BLaER1 (cell line): ENCODE results near the gene ARFGEF2.

Source experiments
- H3K27ac ChIP-seq: shearing (Covaris generic); formaldehyde crosslinking; 2 replicates; pipeline ENCODE4 v1.8.1; 2022
- H3K27me3 ChIP-seq: shearing (Covaris generic); formaldehyde crosslinking; 2 replicates; pipeline ENCODE4 v1.8.1; 2022
- H3K36me3 ChIP-seq: shearing (Covaris generic); formaldehyde crosslinking; 2 replicates; pipeline ENCODE4 v1.8.1; 2022
- H3K4me1 ChIP-seq: shearing (Covaris generic); formaldehyde crosslinking; 2 replicates; pipeline ENCODE4 v1.8.1; 2022
- H3K4me2 ChIP-seq: shearing (Covaris generic); formaldehyde crosslinking; 2 replicates; pipeline ENCODE4 v1.8.1; 2022
- H3K4me3 ChIP-seq: shearing (Covaris generic); formaldehyde crosslinking; 2 replicates; pipeline ENCODE4 v1.8.1; 2022
- H3K9ac ChIP-seq: shearing (Covaris generic); formaldehyde crosslinking; 2 replicates; pipeline ENCODE4 v1.8.1; 2022
- H3K9me3 ChIP-seq: shearing (Covaris generic); formaldehyde crosslinking; 2 replicates; pipeline ENCODE4 v1.8.1; 2022
- H4K20me1 ChIP-seq: shearing (Covaris generic); formaldehyde crosslinking; 2 replicates; pipeline ENCODE4 v1.8.1; 2022
- Cebpa-rat ChIP-seq: shearing (Covaris generic); IDR thresholded peaks from 2 replicates; pipeline ENCODE4 v1.8.1; 2022

Gene ARFGEF2

DNA sequence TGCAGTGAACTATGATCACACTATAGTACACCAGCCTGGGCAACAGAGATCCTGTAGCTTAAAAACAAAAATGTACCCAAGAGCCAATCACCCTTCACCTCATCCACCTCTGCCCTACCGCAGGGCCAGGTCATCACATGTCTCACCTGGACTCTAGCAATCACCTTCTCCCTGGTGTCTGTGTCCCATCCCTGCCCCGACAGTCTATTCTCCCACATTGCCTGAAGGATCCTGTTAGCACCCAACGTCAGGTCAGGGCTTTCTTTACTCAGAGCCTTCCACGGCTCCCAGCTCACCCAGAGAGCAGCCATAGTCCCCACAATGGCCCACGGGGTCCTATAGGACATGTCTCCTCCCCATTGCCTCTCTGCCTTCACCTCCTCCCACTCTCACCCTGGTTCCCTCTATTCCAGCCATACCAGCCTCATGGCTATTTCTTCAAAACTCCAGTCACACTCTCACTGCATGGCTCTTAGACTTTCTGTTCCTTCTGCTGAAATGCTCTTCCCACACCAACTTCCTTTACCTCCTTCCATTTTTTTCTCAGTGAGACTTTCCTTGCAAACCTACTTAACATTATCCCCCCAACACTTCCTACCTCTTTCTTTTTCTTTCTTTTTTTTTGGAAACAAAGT, 22.5 kb upstream of the ARFGEF2 start:
- peak overlapping the region; percentile 83 for H3K4me2 ChIP-seq
- no peaks in the 10 kb centered on the region for H3K9me3 ChIP-seq
- H3K36me3 ChIP-seq: no peaks in the 10 kb centered on the region
- no peak for TF ChIP-seq Cebpa-rat
- H3K27ac ChIP-seq: no peak overlapping the region
- H3K4me1 ChIP-seq: peaks cover 52% of the 10 kb centered on the region
- H3K9ac ChIP-seq: no peak overlapping the region
- no peaks in the 10 kb centered on the region for H4K20me1 ChIP-seq
- H3K27me3 ChIP-seq: no peaks in the 10 kb centered on the region
- H3K4me3 ChIP-seq: no peak overlapping the region

DNA sequence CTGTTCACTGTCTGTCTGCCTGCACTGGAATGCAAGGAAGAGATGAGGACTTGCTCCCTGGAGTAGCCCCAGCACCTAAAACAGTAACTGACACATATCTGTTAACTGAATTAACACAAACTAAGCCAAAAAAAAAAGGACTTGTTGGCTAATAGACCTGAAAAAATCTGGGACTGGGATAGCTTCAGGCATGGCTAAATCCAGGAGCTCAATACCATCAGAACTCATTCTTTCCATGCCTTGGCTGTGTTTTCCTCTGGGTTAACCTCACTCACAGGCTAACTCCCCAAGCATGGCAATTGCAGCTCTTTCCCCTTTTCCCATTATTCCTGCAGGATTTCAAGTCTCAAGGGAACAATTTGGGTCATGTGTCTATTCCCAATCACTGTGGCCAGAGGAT, 21.6 kb upstream of the ARFGEF2 start:
- Histone ChIP-seq H3K4me2 (no peak overlapping the region), H3K4me1 (peaks cover 60% of the 10 kb centered on the region), H3K9ac (no peak overlapping the region), H3K9me3 (no peaks in the 10 kb centered on the region), H3K27me3 (no peaks in the 10 kb centered on the region), H4K20me1 (no peaks in the 10 kb centered on the region), H3K4me3 (no peak overlapping the region), H3K27ac (no peak overlapping the region), H3K36me3 (no peaks in the 10 kb centered on the region)
- no peak for TF ChIP-seq Cebpa-rat

DNA sequence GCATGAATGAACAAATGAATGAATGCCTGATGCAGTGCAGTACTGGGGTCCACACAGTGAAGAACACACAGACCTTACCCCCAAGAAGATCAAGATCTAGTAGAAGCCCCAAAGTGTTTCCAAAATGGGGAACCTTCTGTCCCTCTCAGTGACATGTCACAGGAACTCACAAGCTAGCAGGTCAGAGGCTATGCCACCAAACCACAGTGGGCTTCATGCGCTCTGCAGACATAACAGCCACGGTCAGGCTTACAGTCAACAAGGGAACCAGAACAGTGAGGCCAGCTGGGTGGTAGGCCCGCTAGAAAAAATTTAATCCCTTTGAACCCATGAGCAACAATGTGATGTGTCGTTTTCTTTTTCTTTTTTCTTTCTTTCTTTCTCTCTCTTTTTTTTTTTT, 20.2 kb upstream of the ARFGEF2 start:
- H3K4me3 ChIP-seq: no peak overlapping the region

DNA sequence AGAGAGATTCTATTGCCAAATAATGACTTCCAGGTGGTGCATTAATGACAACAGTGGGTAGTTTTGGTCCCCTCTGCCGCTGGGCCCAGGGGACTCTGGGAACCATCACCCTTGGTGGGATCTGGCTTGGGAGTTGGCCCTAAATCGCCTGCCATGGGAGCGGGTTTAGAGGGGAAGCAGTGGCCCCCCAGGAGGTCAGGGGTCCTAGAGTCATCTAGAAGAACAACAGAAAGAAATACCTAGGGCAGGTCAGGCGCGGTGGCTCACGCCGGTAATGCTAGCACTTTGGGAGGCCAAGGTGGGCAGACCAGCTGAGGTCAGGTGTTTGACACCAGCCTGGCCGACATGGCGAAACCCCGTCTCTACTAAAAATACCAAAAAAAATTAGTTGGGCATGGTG, 17.8 kb upstream of the ARFGEF2 start:
- H3K36me3 ChIP-seq: no peaks in the 10 kb centered on the region
- no peaks in the 10 kb centered on the region for H3K27me3 ChIP-seq
- H3K4me1 ChIP-seq: peaks cover 52% of the 10 kb centered on the region
- H3K27ac ChIP-seq: no peak overlapping the region
- H3K4me3 ChIP-seq: no peak overlapping the region
- peaks cover 1% of the 10 kb centered on the region; the same call in 1 of the 2 replicates for H3K9me3 ChIP-seq
- H3K9ac ChIP-seq: no peak overlapping the region
- TF ChIP-seq Cebpa-rat: no peak
- H4K20me1 ChIP-seq: no peaks in the 10 kb centered on the region
- H3K4me2 ChIP-seq: peak overlapping the region; percentile 66; the same call in 1 of the 2 replicates

More for the DNA sequence above, 20.2 kb upstream of the ARFGEF2 start:
- Histone ChIP-seq H3K4me2 (no peak overlapping the region), H3K36me3 (no peaks in the 10 kb centered on the region), H3K27ac (no peak overlapping the region), H3K9ac (no peak overlapping the region), H4K20me1 (no peaks in the 10 kb centered on the region), H3K4me1 (peaks cover 69% of the 10 kb centered on the region), H3K9me3 (no peaks in the 10 kb centered on the region), H3K27me3 (no peaks in the 10 kb centered on the region)
- TF ChIP-seq Cebpa-rat: no peak

DNA sequence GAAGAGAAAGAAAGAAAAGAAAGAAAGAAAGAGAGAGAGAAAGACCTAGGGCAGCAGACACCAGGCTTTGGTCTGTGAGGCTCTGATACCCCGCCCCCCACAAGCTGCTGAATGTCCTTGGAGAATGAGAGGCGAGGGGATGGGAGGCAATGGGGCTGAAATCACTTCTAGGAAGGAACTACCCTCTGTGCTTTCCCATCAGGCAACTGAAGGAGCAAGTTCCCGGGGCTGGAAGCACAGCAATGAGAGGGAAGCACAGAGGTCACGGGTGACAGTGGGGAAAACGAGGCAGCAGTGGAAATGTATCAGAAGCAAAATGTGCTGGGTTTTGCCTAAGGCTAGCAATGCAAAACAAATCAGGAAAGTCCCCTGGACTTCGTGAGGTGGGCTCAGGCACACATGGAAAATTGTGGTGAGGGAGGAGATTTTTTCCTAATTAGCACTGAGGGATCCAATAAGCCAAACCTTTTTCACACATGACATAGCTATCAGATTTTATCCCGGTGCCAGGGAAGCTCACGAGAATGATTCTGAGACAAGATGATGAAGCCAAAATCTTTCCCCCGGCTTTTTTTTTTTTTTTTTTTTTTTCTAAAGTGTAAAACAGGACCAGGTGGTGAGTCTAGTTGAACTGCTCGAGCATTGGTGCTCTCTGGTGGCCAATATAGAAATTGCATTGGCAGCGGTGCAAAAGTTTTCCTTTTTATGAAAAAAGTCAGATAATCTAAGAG, 16.8 kb upstream of the ARFGEF2 start:
- Histone ChIP-seq H3K36me3 (no peaks in the 10 kb centered on the region), H3K4me2 (peak overlapping the region; percentile 66), H3K9ac (0 out of 2 replicates have a peak overlapping the region, but pooled peaks have one; percentile 16), H3K4me3 (no peak overlapping the region), H3K9me3 (peaks cover 11% of the 10 kb centered on the region), H3K4me1 (peaks cover 41% of the 10 kb centered on the region), H3K27ac (no peak overlapping the region), H3K27me3 (no peaks in the 10 kb centered on the region), H4K20me1 (no peaks in the 10 kb centered on the region)
- TF ChIP-seq Cebpa-rat: no peak

DNA sequence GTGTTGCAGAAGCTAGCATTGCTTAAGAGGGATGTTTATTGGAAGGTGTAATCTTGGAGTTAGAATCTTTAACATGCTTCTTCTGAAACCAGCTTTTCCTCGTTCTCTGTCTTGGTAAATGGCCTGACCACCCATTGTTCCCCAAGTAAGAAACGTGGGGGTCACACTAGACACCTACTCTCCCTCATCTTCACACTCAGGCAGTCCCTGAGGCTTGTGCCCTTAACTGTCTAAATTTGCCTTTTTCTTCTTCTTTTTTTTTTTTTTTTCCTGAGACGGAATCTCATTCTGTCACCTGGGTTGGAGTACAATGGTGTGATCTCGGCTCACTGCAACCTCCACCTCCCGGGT, 16.2 kb upstream of the ARFGEF2 start:
- H3K36me3 ChIP-seq: no peaks in the 10 kb centered on the region
- TF ChIP-seq Cebpa-rat: no peak
- H3K4me2 ChIP-seq: no peak overlapping the region
- no peaks in the 10 kb centered on the region for H3K27me3 ChIP-seq
- H3K4me1 ChIP-seq: peaks cover 41% of the 10 kb centered on the region
- no peaks in the 10 kb centered on the region for H4K20me1 ChIP-seq
- no peak overlapping the region for H3K27ac ChIP-seq
- H3K9ac ChIP-seq: no peak overlapping the region
- H3K9me3 ChIP-seq: peaks cover 17% of the 10 kb centered on the region
- no peak overlapping the region for H3K4me3 ChIP-seq

DNA sequence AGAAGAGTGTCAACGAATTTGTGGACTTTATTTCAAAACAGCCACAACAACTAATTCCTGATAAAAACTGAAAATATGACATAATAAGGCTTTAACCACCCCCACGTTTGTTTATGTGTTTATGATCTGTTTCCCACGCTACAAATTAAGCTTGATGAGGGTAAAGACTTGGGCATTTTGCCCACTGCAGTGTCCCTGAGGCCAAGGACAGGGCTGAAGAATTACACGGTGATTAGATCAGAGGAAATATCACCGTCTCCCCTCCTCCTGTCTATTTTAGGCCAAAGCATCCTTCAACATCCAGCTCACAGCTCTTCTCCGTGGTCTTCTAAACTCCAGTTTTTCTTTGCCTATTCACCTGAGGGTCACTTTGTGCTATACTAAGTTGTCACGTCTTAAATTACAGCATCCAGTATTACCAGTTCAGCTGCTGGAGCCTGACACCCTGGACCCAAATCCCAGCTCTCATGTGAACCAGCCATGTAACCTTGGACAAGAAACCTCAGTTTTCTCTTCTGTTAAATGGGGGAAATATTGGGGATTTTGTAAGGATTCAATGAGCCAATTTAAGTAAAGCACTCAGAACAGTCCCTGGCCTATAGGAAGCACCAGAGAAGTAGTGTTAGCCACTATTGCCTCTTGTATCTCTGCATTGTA, 15.2 kb upstream of the ARFGEF2 start:
- Histone ChIP-seq H4K20me1 (no peaks in the 10 kb centered on the region), H3K27me3 (no peaks in the 10 kb centered on the region)

DNA sequence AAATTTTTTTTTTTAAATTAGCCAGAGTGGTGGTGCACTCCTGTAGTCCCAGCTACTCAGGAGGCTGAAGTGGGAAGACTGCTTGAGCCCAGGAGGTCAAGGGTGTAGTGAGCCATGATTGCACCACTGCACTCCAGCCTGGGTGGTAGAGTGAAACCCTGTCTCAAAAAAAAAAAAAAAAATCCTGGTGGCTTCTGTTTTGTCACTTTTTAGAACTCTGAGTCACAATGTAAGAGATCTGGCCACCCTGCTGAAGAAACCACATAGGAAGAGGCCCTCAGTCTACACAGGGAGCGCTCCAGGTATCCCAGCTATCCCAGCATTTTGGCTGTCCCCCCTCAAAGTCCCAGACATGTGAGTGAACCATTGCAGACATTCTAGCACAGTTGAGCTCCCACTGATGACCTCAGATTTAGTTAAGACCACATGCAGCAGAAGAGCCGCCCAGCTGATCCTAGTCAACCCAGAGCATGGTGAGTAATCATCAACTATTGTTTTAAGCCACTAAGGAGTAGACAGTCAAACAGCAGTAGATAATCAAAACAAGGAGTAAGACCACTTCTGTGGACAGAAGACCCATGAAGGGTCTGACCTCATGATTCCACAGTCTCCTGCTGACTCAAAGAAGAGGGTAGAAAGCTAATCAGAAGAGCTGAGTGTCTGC, 12.7 kb upstream of the ARFGEF2 start:
- no peak overlapping the region for H3K4me3 ChIP-seq
- H3K4me1 ChIP-seq: peaks cover 57% of the 10 kb centered on the region
- no peak overlapping the region for H3K27ac ChIP-seq
- peaks cover 25% of the 10 kb centered on the region for H3K9me3 ChIP-seq
- H3K27me3 ChIP-seq: no peaks in the 10 kb centered on the region
- H3K4me2 ChIP-seq: no peak overlapping the region
- H4K20me1 ChIP-seq: no peaks in the 10 kb centered on the region
- no peak for TF ChIP-seq Cebpa-rat
- H3K36me3 ChIP-seq: no peaks in the 10 kb centered on the region
- H3K9ac ChIP-seq: no peak overlapping the region

More for the DNA sequence above, 15.2 kb upstream of the ARFGEF2 start:
- H3K9ac ChIP-seq: no peak overlapping the region
- H3K9me3 ChIP-seq: peaks cover 25% of the 10 kb centered on the region
- no peak overlapping the region for H3K27ac ChIP-seq
- peaks cover 47% of the 10 kb centered on the region for H3K4me1 ChIP-seq
- peak overlapping the region; percentile 15 for H3K4me2 ChIP-seq
- no peaks in the 10 kb centered on the region for H3K36me3 ChIP-seq
- no peak for TF ChIP-seq Cebpa-rat
- no peak overlapping the region for H3K4me3 ChIP-seq

DNA sequence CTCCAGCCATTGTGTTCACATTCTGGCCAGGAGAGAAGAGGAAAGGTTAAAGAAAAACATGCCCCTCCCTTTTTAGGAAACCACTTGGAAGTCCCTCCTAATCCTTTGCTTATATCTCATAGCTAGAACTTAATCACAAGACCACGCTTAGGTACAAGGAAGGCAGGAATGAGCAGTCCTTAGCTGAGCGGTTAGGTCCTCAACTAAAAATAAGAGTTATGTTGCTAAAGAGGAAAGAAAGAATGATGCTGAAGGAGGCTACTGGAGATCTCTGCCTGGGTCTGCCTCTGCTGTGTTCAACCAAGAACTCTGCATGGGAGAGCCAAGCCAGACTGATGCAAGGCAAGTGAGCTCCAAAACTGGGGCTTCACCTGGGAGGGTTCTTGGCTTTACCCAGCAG, 11.6 kb upstream of the ARFGEF2 start:
- H3K9me3 ChIP-seq: peaks cover 25% of the 10 kb centered on the region
- H3K27me3 ChIP-seq: no peaks in the 10 kb centered on the region
- no peak overlapping the region for H3K9ac ChIP-seq
- no peak overlapping the region for H3K4me2 ChIP-seq
- no peaks in the 10 kb centered on the region for H3K36me3 ChIP-seq
- no peak overlapping the region for H3K27ac ChIP-seq
- no peak for TF ChIP-seq Cebpa-rat
- no peaks in the 10 kb centered on the region for H4K20me1 ChIP-seq
- H3K4me1 ChIP-seq: peaks cover 53% of the 10 kb centered on the region
- H3K4me3 ChIP-seq: no peak overlapping the region
